ENCODE data around the gene TSPAN5. TPM values are rescaled to one million over a fixed set of nuclear protein-coding genes. Genes with fewer than 3 reads are reported as not detected.

The TSPAN5 gene
- total and polyA plus RNA-seq, 10 donors = 4.6 to 33.6 (median 22.9) TPM

- peaks cover 0 to 26% (median 0%) of the 10 kb centered on the region in 7 donors for H3K27me3 ChIP-seq (replicated peaks in 1 of 7)
- peaks cover 12 to 84% (median 50%) of the 10 kb centered on the region in 6 donors for H3K4me1 ChIP-seq
- intact Hi-C loops (cut with DNase I; ENCODE audit: low total_unique reads) = loop anchor here (10.0 kb wide), 2 partner anchors 194 to 266 kb away; partner anchors contain the start of gene EIF4E
- TF ChIP-seq POLR2AphosphoS5 (IDR thresholded peaks at IDR 0.05) (no peak), POLR2A (IDR thresholded peaks at IDR 0.05) (no peak)
- TF ChIP-seq, protein P1, sequence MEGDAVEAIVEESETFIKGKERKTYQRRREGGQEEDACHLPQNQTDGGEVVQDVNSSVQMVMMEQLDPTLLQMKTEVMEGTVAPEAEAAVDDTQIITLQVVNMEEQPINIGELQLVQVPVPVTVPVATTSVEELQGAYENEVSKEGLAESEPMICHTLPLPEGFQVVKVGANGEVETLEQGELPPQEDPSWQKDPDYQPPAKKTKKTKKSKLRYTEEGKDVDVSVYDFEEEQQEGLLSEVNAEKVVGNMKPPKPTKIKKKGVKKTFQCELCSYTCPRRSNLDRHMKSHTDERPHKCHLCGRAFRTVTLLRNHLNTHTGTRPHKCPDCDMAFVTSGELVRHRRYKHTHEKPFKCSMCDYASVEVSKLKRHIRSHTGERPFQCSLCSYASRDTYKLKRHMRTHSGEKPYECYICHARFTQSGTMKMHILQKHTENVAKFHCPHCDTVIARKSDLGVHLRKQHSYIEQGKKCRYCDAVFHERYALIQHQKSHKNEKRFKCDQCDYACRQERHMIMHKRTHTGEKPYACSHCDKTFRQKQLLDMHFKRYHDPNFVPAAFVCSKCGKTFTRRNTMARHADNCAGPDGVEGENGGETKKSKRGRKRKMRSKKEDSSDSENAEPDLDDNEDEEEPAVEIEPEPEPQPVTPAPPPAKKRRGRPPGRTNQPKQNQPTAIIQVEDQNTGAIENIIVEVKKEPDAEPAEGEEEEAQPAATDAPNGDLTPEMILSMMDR (IDR thresholded peaks at IDR 0.05 in 8 of 11, conservative IDR thresholded peaks at IDR 0.05 in 3 of 11) = peak in 1 of 11 experiments; percentile 3
- H3K36me3 ChIP-seq = no peaks in the 10 kb centered on the region
- DNase-seq = no peak
- peak overlapping the region; percentile 61 to 89 (median 83) for H3K27ac ChIP-seq
- 12 to 29% (median 18%) methylated on average over 17 of the region's 17 CpGs for WGBS, 5 donors
- H3K9me3 ChIP-seq = no peaks in the 10 kb centered on the region
- peak overlapping the region; percentile 68 to 87 (median 80) for H3K4me3 ChIP-seq
Measured at GRCh38 chr4:98659106-98659592, 738 bp upstream of the TSPAN5 start.

DNA sequence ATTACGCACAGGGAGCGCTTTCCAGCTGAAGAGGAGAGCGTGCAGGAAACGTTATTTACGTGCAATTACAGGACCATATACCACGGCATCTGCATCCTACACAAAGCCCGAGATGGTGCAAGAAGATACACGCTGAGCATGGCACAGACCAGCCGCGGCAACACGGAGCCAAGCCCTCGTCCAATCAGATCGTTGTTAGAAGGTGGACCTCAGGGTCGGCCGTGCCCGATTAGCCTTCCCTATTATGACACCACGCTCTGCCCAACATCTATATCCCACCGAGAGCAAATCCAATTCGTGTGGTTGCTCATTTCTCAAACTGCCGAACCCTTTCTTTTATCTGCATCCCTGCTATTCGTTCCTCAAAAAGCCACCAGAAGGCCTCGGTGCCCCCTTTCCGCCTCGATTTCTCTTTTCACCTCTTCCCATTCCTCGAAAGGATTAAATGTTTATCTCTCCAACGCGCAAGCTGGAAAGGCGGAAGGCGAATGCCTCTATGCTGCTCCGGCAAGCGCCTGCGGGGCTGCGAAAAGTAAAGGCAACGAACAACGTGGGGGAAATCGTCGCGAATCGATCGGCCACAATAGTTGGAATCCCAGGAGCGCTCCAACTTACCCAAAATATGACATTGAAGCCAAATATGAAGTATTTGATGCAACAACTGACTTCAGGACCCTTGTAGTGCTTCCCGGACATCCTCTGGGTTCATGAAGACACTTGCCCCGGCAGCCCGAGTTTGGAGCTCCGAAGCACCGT lies 702 bp downstream of the TSPAN5 start:
- DNase-seq = peak; percentile 78
- peak overlapping the region; percentile 68 to 87 (median 80) for H3K4me3 ChIP-seq
- 0 to 1% (median 1%) methylated on average over 42 to 46 of the region's 46 CpGs for WGBS, 5 donors
- intact Hi-C loops (cut with DNase I; ENCODE audit: low total_unique reads) = loop anchor here (10.0 kb wide), 2 partner anchors 193 to 267 kb away; partner anchors contain the start of gene EIF4E
- H3K9me3 ChIP-seq = no peaks in the 10 kb centered on the region
- no peaks in the 10 kb centered on the region for H3K36me3 ChIP-seq
- TF ChIP-seq POLR2AphosphoS5 (IDR thresholded peaks at IDR 0.05) = peak in 1 of 3 donors; percentile 67
- TF ChIP-seq, protein P1 (IDR thresholded peaks at IDR 0.05 in 8 of 11, conservative IDR thresholded peaks at IDR 0.05 in 3 of 11) = no peak
- H3K4me1 ChIP-seq = peaks cover 8 to 70% (median 36%) of the 10 kb centered on the region in 6 donors
- H3K27me3 ChIP-seq (replicated peaks in 1 of 7) = peaks cover 0 to 26% (median 0%) of the 10 kb centered on the region in 7 donors
- peak overlapping the region; percentile 16 to 89 (median 83) for H3K27ac ChIP-seq

DNA sequence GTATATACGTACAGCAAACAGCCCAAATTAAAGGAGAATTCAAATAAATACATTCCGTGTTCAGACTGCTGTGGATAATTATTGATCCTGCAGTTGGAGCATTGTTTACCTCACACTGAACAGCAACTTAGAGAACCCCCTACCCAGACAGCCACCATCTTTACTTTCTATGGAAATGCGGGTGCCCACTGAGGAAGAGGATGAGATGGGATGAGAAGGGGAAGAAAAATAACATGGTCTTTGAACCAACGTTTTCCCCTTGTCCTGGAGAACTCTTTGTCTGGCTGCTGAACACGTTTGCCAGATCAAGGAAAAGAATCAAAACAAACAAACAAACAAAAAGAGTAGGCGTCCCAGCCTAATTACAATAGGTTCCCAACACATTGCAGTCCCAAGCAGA lies 1.5 kb downstream of the TSPAN5 start:
- H3K27ac ChIP-seq = peak overlapping the region in 2 of 8 donors; percentile 83 to 85
- WGBS, 5 donors = 35 to 53% (median 46%) methylated on average over 6 of the region's 6 CpGs
- intact Hi-C loops (cut with DNase I; ENCODE audit: low total_unique reads) = loop anchor here (10.0 kb wide), 2 partner anchors 192 to 268 kb away; partner anchors contain the start of gene EIF4E

More for the DNA sequence above, 1.5 kb downstream of the TSPAN5 start:
- Histone ChIP-seq H3K4me1 (peaks cover 5 to 62% (median 30%) of the 10 kb centered on the region in 6 donors), H3K36me3 (no peaks in the 10 kb centered on the region), H3K27me3 (replicated peaks in 1 of 7) (peaks cover 0 to 26% (median 0%) of the 10 kb centered on the region in 7 donors), H3K9me3 (no peaks in the 10 kb centered on the region), H3K4me3 (peak overlapping the region; percentile 68 to 87 (median 80))
- TF ChIP-seq POLR2AphosphoS5 (IDR thresholded peaks at IDR 0.05) (no peak), POLR2A (IDR thresholded peaks at IDR 0.05) (no peak)
- TF ChIP-seq, protein P1 (IDR thresholded peaks at IDR 0.05 in 8 of 11, conservative IDR thresholded peaks at IDR 0.05 in 3 of 11) = no peak
- DNase-seq = no peak
